Measurements from ENCODE around the gene SIGLECL1.

The SIGLECL1 gene

DNA sequence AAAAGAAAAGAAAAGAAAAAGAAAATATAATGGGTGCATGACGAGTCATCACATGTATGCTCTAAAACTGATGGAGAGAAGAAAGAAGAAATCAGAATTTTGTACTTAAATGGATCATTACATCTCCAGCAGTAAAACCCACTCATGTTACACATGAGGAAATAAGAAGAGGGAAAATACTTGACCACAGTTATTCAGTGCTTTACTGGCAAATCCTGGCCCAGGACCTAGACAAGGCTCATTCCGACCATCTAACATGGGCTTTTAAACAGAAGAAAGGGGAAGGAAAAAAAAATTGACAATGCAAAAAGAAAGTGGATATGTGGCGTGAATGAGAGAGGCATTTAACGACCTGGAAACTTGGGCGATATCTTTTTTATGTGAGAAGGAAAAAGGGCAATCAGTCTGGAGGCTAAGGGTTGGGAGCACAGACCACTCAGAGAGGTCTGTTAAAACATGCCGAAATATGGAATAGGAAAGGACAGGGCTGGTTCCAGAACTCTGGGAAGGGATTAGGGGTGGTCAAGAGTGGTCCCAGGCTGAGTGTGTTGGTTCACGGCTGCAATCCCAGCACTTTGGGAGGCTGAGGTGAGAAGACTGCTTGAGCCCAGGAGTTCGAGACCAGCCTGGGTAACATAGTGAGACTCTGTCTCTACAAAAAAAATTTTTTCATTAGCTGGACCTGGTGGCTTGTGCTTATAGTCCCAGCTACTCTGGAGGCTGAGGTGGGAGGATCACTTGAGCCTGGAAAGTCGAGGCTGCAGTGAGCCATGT lies 1.6 kb downstream of the SIGLECL1 start:
- no peak for DNase-seq (ENCODE audit: low read depth)

DNA sequence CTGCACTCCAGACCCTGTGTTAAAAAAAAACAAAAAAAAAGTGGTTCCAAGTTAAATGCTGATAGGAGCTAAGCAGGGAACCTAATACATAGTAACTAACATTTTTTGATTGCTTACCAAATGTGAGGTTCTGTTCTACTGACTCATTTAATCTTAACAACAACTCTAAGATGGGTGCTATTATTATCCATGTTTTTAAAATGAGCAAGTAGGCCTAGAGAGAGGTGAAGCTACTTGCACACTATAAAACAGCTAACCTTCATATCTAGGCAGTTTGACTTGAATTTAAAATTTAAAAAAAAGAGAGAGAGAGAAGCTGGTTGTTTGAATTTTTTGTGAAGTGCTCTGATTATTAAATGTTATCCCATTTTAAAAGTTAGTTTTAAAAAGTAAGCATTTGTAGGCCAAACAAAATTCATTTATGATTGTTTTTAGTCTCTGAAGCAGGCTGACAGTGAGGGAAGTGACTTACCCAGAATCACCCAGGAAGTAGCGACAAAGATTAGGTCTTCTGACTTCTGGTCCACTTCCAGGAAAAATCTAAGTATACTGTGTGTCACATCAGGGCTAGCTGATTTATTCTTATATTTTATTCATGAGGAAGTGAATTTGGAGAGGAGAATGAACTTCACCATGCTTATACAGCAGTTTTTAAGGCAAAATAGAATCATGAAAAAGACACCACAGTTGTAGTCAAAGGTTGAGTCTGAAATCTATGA lies 2.4 kb downstream of the SIGLECL1 start:
- no peak for DNase-seq (ENCODE audit: low read depth)

DNA sequence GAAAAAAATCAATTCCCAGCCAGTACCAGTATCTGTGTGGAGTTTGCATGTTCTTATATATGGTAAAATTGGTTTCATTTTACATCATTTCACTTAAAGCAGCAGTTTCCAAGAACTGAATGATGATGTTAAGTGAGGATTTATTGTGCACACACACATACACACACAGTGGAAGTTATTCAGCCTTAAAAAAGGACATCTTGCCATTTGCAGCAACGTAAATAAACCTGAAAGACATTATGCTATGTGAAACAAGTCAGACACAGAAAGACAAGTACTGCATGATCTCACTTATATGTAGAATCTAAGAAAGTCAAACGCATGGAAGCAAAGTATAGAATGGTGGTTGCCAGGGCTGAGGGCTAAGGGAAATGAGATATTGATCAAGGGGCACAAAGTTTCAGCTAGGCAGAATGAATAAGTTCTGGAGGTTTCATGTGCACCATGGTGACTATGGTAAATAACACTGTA lies 5.3 kb downstream of the SIGLECL1 start:
- DNase-seq (ENCODE audit: low read depth): no peak

DNA sequence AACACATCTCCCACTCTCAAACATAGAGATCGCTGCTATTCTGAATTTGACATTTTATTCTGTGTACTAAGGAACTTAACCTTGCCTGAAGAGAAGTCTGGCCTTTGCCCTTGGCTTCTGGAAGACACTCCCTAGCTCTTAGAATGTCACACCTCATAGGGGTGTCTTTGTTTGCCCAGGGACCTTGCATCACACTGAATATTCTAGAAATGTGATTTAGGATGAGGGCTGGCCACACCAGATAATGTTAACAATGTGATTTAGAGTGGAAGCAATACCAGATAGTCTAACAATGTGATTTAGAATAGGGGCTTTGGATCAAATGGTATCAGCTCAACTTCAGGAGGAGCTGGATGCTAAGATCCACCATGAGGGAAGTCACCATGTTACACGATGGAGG lies 6.6 kb downstream of the SIGLECL1 start:
- DNase-seq (ENCODE audit: low read depth): no peak

DNA sequence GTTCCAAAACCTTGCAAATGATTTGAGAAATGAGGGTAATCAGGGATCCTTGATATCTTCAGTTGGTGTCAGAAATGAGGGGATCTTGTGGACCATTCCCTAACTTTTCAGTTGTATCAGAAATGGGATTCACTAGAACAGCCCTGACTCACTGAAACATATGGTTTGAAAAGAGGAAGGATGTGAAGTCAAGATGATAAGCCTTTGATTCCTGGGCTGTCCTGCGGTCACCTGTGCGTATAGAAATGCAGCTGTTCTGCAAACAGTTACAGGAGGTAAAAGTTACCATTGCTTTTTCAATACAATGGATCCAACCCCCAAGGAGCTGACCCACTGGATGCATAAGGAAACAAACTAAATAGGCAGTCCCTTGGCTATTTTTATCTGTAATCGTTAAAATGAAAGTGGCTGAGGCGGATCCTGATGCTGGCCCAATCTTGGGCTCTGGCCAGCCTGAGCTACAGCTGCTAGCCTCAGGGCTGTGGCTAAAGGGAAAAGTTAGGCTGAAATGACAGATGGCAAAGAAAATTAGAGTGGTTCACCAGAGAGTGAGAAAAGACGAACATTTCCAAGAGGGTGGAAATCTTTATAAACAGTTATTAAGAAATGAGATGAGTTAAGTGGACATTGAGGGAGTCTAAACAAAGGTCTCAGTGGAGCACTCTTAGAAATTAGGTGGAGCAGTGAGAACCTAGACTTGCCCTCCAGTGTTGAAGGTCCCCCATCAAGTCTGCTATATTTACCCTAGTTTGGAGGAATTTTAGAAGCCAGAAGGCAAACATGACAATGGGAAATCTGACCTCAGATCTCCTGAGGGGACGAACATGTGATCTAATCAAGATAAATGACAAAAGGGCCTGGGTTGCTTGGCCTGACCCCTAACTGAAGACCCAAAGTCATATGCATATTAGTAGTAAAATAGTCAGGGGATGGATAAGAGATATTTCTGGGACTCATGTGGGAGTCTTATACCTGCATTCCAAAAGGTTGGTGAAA lies 7.6 kb downstream of the SIGLECL1 start:
- DNase-seq (ENCODE audit: low read depth): no peak

DNA sequence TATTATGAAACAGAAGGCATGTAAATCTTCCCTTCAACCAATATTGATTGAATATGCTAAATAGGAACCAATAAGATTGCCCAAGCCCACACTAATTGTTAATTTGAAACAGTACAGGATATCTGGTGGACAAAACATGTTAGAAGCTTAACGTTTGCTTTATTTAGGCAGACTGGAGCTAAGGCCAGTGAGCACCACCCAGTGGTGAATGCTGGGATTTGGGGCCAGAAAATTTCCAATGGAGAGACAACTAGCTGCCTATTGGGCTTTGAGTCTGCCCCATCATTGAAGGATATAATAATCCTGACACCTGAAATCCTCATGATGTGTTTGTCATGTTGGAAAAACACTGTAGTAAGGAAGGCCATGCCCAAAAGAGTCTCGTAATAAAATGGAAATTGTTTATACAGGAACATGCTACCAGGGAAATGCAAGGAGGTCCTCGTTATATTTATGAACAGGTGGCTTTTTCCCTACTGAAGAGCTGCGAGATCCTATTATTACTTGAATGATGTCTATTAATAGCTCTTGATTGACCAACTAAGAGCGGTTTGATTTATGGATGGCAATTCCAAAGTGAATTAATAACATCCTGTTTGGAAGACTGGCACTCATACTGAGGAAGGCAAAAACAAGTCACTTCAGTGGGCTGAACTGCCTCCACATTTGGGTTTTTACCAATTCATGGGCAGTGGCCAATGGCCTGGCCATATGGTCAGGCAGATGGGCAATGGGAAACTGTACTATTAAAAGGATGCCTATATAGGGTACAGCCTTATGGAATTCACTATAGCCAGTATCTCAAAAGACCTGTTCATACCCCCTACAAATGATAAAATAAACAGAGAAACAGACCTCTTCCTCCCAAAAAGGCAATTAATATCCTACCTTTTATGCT lies 8.7 kb downstream of the SIGLECL1 start:
- peak; percentile 7 for DNase-seq (ENCODE audit: low read depth)

DNA sequence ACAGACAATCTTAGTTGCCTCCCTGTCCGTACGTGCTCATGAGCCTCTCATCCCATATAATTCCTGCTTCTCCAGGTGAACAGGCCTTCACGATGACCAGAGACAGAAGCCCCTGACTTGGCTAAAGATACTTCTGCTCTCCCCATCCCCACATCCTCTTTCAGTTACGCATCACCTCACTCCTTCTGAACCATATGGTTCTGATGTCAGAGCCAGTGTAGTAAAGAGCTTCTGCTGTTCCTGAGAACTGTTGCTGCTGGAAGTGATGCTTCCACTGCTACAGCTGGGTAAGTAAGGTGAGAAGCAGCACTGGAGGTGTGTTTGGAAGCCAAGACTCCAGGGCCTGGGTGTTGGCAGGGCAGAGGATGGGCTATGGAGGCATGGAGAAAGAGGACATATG lies 12.9 kb downstream of the SIGLECL1 start:
- DNase-seq (ENCODE audit: low read depth): no peak

DNA sequence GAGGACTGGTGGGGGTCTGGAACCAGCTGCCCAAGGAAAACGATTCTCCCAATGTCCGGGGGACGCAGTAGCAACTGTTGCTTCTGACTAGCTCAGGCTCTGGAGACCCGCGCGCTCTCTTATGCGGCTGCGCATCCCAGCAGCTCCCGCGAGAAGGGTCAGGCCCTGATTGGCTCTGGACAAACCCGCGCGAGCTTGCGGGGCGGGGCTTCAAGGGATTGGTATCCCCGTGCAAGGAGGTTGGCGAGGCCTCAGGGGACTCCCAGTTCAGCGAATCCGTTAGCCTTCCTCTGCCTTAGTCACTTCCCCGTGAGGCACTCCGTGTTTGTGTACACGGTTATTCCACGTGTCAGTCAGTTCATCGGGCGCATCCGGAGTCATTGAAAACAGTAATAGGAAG lies 20.2 kb downstream of the SIGLECL1 start:
- no peak for DNase-seq (ENCODE audit: low read depth)

DNA sequence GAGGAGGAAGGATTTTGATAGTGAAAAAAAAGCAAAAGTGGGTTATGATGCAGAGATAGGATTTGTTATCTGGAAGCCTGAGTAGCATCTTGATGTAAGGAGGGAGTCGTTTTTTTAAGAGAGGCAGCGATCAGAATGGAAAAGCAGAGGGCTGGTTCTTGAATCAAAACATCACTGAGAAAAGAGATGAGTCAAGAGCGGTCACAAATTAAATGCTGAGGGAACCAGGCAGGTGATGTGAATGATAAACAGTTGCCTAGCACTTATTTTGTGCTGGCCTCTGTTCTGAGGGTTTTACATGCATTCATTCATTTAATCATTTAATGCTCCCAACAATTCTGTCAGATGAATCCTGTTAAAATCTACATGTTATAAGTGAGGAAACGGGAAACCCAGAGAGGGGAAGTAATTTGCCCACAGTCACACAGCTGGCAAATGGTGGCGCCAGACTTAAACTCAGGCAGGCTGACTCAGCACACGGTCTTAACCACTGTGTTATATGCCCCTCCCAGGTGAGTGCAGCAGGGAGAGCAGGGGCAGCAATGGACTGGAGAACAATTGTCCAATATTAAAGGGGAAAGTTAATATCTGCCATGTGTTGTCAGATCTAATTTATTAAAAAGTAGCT lies 21.4 kb downstream of the SIGLECL1 start:
- DNase-seq (ENCODE audit: low read depth): no peak

DNA sequence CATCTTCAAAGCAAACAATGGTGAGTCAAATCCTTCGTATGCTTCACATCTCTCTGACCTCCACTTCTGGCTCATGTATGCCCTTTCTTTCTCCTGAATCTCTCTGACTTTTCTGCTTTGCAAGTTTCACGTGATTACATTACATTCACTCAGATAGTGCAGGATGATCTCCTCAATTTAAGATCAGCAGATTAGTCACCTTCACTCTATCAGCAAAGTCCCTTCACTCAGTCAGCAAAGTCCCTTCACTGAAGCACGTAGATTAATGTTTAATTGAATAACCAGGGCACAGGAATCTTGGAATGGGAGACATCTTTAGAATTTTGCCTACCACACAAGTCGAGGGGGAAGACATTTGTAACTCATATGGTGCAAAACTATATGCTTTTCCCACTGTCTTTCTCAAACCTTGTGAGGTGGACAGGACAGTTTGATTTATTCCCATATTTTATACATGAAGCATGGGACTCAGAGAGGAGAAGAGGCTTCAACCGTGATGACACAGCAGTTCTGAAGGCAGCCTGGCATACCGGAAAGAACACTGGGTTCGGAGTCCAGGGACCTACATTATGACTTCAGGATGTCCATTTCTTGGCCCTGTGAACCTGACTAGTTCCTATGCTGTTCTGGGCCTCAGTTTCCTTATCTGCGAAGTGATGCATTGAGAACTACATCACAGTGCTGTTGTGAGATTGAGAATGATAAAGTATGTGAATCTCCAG lies 23.3 kb downstream of the SIGLECL1 start:
- DNase-seq (ENCODE audit: low read depth): no peak

DNA sequence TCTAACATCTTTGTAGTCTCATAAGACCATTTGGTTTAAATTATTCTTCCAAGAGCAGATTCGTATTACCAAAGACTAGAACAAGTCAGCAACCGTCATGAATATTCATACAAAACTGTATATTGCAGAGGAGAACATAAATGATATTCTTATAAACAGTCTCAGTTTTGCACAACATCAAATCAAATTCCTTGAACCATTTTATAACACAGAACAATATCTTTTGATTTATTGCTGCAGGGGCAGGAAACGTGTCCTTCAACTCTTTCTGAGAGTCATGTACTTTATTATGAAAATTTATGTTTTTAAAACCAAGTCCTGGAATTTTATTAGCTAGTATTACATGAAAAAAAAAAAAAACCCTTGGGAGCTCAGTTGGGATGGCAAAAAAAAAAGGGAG lies 26.2 kb downstream of the SIGLECL1 start:
- DNase-seq (ENCODE audit: low read depth): no peak

DNA sequence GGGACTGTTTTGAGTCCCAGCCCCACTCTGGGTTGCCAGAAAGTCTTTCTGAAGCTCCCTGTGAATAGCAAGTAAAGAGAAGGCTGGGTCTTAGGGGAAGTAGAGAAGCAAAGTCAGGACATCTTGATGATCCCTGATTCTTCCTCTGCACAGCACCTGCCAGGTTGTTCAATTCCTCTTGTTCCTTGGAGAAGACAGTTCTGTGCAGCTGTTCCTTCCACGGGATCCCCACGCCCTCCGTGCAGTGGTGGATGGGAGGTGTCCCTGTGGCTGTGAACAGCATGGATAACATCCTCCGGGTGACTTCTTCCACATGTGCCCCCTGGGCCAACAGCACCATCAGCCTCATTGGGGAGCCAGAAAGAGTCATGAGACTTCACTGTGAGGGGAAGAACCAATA lies 31.5 kb downstream of the SIGLECL1 start:
- no peak for DNase-seq (ENCODE audit: low read depth)

DNA sequence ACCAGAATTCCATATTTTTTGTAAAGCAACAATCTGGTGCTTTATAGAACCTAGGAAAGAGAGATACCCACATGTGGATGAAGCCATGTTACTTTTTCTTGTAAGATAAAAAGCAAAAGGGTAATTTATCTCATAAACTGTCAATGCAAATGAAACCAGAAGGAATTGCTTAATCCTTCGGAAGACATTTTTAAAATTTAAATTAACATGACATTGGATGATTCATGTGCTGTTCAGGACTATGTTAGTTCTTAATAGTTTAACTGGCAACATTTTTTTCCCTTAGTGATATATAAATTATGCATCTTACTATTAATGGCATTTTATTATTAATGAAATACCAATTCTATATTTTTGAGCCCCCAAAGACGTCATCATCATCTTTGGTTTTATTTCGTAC lies 34.8 kb downstream of the SIGLECL1 start:
- DNase-seq (ENCODE audit: low read depth): no peak

DNA sequence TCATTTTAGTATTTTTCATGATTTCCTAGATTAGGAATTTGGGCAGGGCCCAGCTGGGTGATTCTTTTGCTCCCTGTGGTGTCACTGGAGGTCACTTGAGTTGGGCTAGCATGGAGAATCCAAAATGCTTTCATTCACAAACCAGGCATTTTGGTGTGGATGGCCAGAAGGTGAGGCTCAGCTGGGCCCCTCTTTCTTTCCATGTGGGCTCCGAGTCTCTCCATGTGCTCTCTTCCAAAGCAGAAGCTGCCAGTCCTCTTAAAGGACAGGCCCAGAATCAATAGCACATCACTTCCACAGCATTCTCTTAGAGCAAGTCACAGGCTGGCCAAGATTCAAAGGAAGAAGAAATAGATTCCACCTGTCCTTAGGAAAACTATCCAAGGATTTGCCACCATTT lies 38.8 kb downstream of the SIGLECL1 start:
- no peak for DNase-seq (ENCODE audit: low read depth)

DNA sequence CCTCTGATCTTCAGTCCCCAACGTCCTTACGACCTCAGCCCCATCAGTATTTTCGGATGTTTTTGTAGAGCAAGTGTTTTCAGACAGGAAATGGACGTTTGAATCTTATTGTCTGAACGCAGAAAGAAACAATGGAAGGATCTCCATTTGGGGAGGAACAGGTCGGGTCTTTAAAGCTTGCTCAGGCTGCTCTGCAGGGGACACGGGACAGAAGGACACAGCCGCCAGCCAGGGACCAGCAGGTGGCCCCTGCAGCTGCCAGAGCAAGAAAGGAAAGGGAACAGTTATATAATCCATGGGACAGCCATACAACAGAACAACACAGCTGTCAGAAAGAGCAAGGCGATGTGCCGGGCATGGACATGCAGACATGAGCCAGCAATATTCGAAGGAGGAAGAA lies 42.1 kb downstream of the SIGLECL1 start:
- no peak for DNase-seq (ENCODE audit: low read depth)

DNA sequence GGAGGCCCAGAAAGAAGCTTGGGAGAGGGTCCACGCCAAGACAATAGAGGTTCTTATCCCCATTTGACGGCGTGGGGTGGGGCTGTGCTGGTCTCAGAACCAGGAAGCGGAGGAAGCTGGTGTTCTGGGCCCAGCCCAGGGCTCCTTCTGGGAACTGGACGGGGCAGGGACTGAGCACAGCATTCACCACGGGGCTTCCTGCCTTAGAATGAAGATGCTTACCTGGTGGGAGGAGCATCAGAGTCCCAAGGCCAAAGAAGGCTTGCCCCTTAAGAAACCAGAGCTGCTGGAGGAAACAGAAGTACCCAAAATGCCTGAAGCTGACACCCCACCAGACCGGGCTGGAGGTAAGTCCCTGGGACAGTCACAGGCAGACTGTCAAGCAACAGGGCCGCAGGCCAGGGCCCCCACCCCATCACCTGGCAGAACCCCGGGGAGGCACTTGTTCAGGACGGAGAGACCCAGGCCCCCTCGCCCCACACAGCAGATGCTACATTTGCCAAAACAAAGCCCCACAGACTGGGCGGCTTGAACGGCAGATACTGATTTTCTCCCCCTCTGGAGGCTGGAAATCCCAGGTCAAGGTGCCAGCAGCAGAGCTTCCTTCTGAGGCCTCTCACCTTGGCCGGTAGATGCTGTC lies 42.8 kb downstream of the SIGLECL1 start:
- no peak for DNase-seq (ENCODE audit: low read depth)

DNA sequence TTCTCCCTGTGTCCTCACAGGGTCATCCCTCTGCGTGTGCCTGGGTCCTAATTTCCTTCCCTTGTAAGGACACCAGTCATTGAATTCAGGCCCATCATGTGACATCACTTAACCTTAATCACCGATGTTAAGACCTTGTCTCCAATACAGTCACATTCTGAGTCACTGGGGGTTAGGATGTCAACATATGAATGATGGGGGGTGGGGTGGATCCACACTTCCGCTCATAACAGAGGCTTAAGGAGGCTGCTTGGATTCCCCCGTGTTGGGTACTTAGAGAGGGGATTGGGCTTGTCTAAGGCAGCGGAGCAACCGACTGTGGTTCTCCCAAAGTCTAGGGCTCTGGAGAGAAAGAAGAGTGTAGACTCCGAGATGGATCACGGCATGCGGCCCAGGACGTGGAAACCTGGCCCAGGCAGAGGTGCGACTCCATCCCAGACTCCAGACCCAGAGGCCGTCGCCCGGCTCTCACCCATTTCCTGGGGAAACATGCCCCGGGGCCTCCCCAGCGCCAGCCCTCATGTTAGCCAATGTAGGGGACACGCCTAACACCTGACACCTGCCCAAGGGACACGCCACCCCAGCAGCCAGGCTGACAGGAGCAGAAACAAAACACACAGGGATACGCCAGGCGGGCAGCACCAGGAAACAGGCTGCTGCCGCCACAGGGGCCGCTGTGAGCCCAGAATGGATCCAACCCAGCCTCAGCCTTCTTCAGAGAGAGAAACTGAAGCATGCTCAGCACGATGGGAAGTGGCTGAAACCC lies 43.5 kb downstream of the SIGLECL1 start:
- no peak for DNase-seq (ENCODE audit: low read depth)

DNA sequence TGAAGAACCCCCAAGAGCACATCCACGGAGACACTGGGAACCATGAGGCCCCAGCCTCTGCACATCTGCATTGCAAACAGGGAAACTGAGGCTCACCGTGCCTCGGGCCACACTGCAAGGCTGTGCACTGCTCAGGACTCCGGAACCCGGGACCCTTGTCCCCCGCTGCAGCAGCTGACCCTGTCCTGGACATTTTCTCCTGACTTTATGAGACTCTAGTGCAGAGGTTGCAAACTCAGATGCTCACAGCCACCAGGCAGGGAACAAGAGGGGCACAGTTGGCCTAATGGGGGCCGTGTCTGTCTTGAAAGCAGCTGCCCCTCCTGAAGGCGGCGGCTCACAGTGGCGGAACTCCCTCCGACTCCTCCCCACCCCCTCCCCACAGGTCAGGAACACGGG lies 44.1 kb downstream of the SIGLECL1 start:
- no peak for DNase-seq (ENCODE audit: low read depth)
